GM19239 (cell line): ENCODE data around the gene CCR1.

Experiments used
- DNase-seq: peaks from one replicate; pipeline ENCODE4 v3.0.0; 2011; ENCODE audit warnings: low spot score; ENCODE audit not compliant: insufficient read length
- FAIRE-seq: peaks from 2 replicates; lab custom pipeline; 2011; peaks lifted over from hg19 to GRCh38; lab: Jason Lieb, UNC

Gene CCR1

GRCh38 chr3:46208167-46208704, at the start of gene CCR1:
Gene CCR1 (minus strand): TSS chr3:46208313. CDS start chr3:46204313, 4,000 bp downstream.
- peak; percentile 28 for DNase-seq
- FAIRE-seq, result peak; percentile 99

GRCh38 chr3:46252980-46253379, 44.9 kb upstream of the CCR1 start:
- no peak for DNase-seq
- no peak for FAIRE-seq

- DNase-seq, result no peak
Observed at GRCh38 chr3:46245146-46245545, 37.0 kb upstream of the CCR1 start.

GRCh38 chr3:46243560-46243959, 35.4 kb upstream of the CCR1 start:
- FAIRE-seq, result no peak

More at GRCh38 chr3:46245146-46245545, 37.0 kb upstream of the CCR1 start:
- no peak for FAIRE-seq

GRCh38 chr3:46242120-46242519, 34.0 kb upstream of the CCR1 start, which contains the start of gene CCR3:
Gene CCR3 (plus strand): TSS chr3:46242460. CDS start chr3:46265159, 22,699 bp downstream.
- no peak for DNase-seq
- FAIRE-seq, result peak; percentile 59

More at GRCh38 chr3:46243560-46243959, 35.4 kb upstream of the CCR1 start:
- DNase-seq, result no peak

GRCh38 chr3:46239952-46240351, 31.8 kb upstream of the CCR1 start:
- FAIRE-seq (no peak), DNase-seq (no peak)

GRCh38 chr3:46239301-46239938, 31.3 kb upstream of the CCR1 start:
- DNase-seq, result no peak
- no peak for FAIRE-seq

- DNase-seq (no peak), FAIRE-seq (no peak)
Observed at GRCh38 chr3:46238386-46238785, 30.3 kb upstream of the CCR1 start.

- FAIRE-seq (peak; percentile 56), DNase-seq (no peak)
Observed at GRCh38 chr3:46236294-46237054, 28.4 kb upstream of the CCR1 start.

- DNase-seq (no peak), FAIRE-seq (no peak)
Observed at GRCh38 chr3:46235425-46235824, 27.3 kb upstream of the CCR1 start.

GRCh38 chr3:46233194-46233593, 25.1 kb upstream of the CCR1 start:
- no peak for DNase-seq

GRCh38 chr3:46231323-46231722, 23.2 kb upstream of the CCR1 start:
- FAIRE-seq (no peak), DNase-seq (no peak)

More at GRCh38 chr3:46233194-46233593, 25.1 kb upstream of the CCR1 start:
- FAIRE-seq, result no peak

GRCh38 chr3:46228260-46229242, 20.4 kb upstream of the CCR1 start:
- FAIRE-seq (no peak), DNase-seq (no peak)

GRCh38 chr3:46222435-46223161, 14.5 kb upstream of the CCR1 start:
- peak; percentile 58 for FAIRE-seq
- DNase-seq, result no peak

GRCh38 chr3:46221938-46222337, 13.8 kb upstream of the CCR1 start:
- DNase-seq (no peak), FAIRE-seq (no peak)

- FAIRE-seq (peak; percentile 54), DNase-seq (no peak)
Observed at GRCh38 chr3:46221391-46221790, 13.3 kb upstream of the CCR1 start.

GRCh38 chr3:46218196-46218709, 10.1 kb upstream of the CCR1 start:
- FAIRE-seq (no peak), DNase-seq (no peak)

- DNase-seq (no peak), FAIRE-seq (no peak)
Observed at GRCh38 chr3:46215810-46216414, 7.8 kb upstream of the CCR1 start.
